GM19455 (cell line): ENCODE data around the gene RIPK4.
"Not testable (repeated sequence)": the region's sequence is repeated elsewhere in the genome, so short reads cannot be mapped to it uniquely, and the experiment has no call there.

Experiments used
- ATAC-seq: cut with Tn5 transposase; IDR thresholded peaks from one replicate; pipeline ENCODE4 v1.9.1; 2021; ENCODE audit not compliant: unreplicated experiment

RIPK4 gene

DNA sequence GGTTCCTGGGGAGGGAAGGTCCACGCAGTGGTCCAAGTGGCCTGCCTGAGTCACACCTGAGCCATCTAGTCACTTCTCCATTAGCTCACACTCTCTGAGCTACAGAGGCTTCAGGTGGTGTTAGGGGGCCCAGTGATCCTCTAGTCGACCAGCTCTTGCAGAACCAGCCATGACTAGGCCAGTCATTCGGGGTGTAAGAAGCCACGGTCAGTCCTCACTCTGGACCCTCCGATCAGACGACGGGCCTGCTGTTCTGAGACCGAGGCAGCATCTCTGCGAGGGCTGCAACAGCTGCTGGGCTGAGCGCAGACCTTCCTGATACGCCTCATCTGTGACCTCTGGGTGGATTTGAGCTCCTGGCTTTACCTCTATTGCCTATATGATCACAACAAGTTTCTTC is 68.8 kb downstream of the RIPK4 start:
- no peak for ATAC-seq

DNA sequence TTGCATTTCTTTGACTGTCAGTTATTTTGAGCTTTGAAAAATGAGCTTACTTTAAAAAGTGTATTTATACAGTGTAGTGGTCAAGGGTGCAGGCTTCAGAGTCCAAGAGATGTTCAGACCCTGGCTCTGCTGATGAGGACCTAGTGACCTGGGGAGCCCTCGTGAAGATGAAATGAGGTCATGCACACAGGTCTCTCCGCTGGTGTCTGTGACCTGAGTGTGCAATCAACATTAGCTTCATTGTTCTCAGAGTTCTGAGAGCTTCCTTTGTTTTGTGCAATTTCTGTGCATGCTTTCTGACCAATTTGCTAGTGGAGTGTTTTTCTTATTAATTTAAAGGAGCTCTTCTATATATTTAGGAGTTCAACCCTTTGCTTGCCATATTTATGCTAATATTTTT is 71.3 kb downstream of the RIPK4 start:
- ATAC-seq = no peak

DNA sequence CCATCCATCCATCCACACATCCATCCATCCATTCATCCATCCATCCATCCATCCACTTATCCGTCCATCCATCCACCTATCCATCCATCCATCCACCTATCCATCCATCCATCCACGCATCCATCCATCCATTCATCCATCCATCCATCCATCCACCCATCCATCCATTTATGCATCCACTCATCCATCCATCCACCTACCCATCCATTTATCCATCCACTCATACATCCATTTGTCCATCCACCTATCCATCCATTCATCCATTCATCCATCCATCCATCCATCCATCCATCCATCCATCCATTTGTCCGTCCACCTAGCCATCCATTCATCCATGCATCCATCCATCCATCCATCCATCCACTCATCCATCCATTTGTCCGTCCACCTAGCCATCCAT is 72.8 kb downstream of the RIPK4 start:
- not testable (repeated sequence) for ATAC-seq

DNA sequence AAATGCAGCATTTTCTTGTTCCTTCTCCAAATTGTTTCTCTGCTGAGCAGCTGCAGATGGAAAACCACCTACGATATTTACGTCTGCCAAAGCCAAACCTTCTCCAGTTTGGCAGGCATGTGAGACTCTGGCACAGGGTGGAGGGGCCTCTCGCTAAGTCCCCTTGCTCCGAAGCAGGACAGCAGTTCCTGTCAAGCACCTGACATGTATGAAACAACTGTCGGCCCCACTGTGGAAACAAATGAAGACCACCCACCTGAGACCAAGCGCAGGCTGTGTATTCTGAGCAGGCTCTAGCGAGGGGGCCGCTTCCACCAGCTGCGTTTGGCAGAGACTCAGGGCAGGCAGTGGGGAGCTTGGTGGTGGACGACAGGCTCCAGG is 74.7 kb downstream of the RIPK4 start:
- ATAC-seq = no peak

DNA sequence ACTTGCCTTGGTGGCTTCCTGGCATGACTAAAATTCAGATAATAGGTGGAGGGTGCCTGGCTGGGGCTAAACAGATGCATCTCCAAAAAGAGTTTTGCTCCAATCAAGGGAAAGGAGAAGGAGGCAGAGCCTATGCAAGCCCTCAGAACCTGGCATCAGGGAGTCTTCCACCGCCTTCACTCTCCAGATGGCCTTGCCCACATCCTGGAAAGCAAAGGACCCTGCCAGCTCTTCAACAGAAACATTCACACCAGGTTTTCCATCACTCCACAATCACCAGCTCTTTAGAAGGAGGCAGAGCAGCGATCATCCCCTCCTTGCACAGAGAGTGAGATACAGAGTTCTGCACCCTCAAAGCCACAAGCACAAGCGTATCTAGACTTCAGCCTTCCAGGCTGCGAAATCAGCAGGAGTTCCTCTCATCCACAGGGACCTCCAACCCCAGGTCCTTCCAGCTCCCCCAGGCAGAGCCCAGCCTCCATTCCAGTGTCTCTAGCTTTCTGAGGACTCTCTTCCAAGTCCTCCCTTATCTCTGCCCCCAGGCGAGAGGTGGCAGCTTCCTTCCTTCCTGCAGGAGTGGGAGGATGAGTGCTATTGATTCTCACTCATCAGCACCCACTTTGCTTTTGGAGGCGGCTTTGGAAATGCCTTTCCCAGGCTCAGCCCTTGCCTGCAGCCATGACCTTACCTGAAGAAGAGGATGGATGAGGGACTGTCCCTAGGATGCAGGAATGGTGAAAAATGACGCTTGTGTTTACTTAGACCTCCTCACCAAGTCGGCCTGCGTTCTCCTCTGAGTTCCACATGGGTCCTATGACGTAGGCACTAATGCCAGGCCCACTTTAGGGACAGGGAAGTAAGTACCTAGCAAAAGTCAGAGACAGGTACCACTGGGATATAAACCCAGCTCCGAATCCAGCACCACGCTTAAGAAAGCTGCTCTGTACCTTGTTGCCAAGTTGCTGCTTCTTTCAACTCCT is 75.4 kb downstream of the RIPK4 start:
- ATAC-seq = no peak
